ENCODE data around the gene SLC6A7.
A peak's percentile ranks its signal among the peaks of the same experiment; 100 is the strongest.

Gene SLC6A7

DNA sequence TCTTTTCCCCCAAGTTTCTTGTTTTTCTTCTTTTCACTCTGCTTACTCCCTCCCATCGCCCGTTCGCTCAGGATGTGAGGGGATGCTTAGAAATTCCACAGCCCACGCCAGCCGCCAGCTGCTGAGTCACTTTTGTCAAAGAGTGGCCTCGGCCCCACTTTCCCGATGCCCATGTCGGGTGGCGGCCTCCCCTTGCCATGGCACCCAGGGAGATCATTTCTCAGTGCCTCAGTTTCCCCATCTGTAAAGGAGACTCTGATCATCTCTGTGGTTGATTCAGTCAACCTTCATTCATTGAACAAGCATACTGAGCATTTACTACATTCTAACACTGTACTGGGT is 33.9 kb upstream of the SLC6A7 start:
- DNase-seq, result no peak

DNA sequence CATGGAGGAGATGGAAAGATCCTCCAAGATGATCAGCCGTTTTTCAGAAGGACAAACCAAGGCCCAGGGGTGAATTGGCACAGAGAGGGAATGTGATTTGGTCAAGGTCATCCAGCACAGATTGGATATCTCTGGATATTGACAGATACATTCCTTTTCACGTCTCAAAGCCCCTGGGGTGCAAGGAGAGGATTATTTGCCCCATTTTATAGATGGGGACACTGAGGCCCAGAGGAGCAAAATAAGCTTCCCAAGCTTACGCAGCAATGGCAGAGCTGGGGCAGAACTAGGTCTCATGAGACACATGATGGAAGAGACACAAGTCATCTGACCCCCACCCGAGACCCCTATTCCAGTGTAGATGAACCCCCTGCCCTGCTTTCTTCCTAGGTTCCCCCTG is 33.3 kb upstream of the SLC6A7 start:
- no peak for DNase-seq

GRCh38 chr5:150157168-150157567 is 32.7 kb upstream of the SLC6A7 start:
- DNase-seq, result no peak

DNA sequence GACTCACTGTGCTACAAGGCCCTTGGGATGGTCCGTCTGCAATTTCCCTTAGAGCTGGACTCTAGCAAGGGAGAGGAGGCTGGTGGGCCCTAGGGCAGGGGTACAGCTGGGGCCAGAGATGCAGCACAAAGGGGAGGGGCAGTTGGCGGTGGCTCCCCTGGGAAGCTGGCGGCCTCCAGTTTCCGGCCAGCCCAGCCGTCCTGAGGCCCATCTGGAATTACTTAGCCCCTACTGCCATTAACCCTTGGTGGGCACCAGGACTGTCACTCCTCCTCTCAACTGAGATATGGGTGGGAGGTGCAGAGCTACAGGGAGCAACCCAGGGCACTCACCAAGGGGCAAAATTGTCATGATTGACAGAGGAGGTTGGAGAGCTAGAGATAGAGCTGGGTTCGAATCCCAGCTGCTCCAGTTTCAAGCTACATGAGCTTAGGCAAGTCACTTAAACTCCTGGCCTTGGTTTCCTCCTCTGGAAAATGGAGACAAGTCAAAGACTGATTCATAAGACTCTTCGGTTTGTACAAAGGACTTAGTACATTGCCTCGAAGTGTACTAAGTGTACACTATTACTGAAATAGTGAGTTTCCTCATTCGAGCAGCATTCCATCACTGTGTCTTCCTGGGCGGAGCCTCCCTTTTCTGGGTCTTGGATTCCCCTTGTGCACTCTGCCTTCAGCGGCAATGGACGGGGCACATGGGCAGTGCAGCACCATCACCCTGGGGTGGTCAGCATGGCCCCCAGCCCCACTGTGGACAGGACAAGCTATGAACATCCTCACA is 31.5 kb upstream of the SLC6A7 start:
- DNase-seq, result no peak

DNA sequence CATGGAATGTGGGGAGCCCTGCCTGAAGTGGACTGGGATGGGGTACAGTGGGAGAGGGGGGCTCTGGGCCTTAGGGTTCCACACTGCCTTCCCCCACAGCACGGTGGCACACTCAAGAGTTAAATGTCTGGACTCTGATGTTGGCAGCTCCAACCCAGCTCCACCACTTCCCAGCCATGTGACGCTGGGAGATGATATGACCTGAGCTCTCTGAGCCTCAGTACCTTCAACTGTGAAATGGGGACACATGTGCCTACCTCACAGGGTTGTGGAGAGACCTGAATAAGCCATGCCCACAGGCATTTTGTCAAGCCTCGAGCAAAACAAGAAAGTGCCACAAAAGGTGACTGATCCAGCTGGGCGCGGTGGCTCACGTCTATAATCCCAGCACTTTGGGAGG is 30.8 kb upstream of the SLC6A7 start:
- DNase-seq, result no peak

GRCh38 chr5:150159741-150160179 is 30.1 kb upstream of the SLC6A7 start:
- DNase-seq, result no peak

DNA sequence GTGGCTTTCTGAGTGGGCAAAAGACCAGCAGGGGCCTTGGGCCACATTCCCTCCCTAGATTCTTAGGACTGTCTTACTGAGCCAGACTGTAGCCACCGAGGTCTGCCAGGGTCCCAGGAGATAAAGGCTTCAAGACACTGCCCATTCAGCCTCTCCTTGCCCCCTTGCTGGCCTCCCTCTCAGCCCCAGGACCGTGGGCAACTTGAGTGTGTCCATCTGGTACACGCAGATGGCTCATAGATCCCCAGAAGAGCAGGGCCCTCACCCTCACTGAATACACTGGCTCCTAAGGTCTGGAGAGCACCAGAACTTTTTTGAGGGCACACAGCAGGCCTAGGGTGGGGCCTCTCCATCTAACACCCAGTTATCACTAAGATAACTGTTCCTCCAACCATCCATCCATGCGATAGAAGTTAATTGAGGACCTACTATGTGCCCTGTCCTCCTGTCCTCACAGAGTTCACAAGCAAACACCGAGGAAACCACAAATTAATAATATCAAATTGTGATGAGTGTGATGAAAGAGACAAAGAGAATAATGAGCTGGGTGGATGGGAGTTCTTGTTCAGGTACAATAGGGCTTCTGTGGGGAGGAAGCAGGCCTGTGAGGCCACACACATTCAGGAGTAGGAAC is 29.3 kb upstream of the SLC6A7 start:
- DNase-seq, result no peak

- DNase-seq, result peak; percentile 67
Measured at GRCh38 chr5:150161242-150162141, 28.4 kb upstream of the SLC6A7 start.

DNA sequence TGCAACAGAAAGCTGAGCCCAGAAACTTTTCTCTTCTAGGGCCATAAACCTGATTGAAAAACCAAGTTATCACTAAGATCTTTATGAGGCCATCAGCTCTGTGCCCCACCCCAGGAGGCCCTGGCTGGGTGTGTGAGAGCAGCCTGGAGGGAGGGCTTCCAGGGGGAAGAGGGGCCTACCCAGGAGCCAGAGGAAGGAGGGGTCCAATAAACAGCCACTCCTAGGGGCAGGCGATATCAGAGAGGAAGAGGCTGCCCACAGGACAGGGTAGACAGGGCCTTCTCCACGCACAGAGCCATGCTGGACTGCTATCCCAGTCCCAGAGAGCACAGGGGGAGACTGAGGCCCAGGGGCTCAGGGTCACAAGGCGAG is 27.7 kb upstream of the SLC6A7 start:
- no peak for DNase-seq

DNA sequence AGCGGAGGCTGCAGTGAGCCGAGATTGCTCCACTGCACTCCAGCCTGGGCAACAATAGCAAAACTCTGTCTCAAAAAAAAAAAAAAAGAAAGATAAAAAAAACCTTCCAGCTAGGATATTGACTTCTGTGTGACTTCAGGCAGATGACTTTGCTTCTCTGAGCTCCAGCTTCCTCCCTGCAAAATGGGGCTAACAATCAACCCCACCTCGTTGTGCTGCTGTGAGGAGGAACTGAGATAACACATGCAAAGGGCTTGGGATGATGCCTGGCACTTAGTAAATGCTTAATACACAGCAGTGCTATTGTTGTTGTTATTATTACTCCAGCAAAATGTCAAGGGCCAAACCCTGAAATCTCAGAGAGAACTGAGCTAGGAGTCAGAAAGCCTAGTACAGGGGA is 26.8 kb upstream of the SLC6A7 start:
- no peak for DNase-seq

- DNase-seq, result no peak
Measured at GRCh38 chr5:150163547-150164059, 26.3 kb upstream of the SLC6A7 start.

- no peak for DNase-seq
Measured at GRCh38 chr5:150164211-150164980, 25.5 kb upstream of the SLC6A7 start.

DNA sequence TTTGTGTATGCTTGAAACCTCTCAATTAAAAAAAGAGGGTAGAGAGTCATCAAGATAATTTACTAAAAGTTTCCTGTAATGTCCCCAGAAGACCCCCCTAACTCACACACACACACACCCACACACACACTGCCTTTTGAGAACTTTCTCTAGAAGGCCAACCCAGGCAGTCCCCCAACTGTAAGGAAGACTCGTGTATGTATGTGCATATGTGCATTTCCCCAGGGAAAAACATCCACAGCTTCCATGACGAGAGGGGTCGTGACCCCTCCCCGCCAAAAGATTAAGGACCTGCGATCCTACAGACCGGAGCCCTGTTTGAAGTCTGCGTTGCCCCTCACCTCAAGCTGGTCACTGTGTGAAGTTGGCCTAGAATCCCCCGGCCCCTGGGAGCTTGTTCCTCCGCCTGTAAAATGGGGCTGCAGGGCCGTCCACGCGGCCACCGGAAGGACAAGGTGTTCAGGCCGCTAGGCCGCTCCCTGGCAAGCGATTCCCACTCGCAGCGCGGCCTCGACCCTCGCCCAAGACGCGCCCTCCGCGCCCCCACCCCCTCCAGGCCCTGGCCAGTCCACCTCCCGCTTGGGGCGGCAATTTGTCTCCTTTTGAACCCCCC is 23.7 kb upstream of the SLC6A7 start:
- no peak for DNase-seq

DNA sequence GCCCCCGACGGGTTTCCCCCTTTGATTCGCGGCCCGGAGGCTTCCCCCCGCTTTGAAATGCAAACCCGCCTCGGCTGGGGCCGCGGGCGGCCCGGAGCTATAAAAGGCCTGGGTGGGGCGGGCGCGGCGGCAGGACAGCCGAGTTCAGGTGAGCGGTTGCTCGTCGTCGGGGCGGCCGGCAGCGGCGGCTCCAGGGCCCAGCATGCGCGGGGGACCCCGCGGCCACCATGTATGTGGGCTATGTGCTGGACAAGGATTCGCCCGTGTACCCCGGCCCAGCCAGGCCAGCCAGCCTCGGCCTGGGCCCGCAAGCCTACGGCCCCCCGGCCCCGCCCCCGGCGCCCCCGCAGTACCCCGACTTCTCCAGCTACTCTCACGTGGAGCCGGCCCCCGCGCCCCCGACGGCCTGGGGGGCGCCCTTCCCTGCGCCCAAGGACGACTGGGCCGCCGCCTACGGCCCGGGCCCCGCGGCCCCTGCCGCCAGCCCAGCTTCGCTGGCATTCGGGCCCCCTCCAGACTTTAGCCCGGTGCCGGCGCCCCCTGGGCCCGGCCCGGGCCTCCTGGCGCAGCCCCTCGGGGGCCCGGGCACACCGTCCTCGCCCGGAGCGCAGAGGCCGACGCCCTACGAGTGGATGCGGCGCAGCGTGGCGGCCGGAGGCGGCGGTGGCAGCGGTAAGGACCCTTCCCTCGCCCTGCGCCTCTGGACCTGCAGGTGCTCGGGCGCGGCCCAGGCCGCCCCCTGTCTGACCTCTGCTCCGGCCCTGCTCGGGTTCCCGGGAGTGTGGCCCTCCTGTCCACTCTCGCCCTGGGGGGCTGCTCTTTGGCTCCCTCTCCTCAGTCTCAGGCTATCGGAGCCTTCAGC is 23.0 kb upstream of the SLC6A7 start, which contains the start of gene CDX1:
CDX1 (plus strand) TSS at position 129 of the 862 bp plus-strand sequence; CDS start at position 228, 99 bp downstream.
- DNase-seq, result no peak

- DNase-seq, result no peak
Measured at GRCh38 chr5:150167512-150167850, 22.4 kb upstream of the SLC6A7 start.

DNA sequence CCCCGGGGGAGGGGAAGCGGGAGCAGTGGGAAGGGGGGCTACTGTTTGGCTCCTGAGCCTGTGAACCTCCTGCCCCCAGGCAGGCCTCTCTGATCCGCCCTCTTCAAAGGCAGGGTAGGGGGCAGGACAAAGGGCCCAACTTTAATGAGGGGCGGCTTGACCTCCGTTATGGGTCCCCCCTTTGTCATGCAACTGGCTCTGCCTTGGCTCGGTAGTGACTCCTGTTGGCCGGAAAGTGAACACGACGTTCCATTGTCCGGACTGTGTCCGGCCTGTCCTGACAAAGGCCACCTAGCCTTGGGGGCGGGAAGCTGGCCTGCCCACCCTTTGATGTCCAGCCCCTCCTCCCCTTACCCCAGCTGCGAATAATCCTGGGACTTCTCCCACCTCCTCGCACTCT is 22.0 kb upstream of the SLC6A7 start:
- no peak for DNase-seq

DNA sequence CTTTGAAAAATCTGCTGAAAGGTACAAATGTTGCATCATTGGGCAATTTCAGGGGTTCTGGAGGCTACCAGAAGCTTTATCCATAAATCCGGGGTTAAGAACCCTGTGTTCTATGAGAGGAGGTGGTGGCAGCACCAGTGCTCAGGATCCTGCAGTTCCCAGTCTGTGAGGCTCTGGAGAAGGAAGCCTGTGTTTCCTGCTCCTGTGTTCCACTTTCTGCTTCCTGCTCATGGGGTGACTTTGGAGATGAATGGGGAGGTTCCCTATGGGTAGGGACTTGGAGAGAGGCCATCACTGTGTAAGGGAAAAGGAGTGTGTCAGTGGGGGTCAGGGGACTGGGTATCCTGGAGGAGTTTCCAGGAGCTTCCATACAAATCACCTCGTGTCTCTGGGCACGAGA is 21.0 kb upstream of the SLC6A7 start:
- no peak for DNase-seq

DNA sequence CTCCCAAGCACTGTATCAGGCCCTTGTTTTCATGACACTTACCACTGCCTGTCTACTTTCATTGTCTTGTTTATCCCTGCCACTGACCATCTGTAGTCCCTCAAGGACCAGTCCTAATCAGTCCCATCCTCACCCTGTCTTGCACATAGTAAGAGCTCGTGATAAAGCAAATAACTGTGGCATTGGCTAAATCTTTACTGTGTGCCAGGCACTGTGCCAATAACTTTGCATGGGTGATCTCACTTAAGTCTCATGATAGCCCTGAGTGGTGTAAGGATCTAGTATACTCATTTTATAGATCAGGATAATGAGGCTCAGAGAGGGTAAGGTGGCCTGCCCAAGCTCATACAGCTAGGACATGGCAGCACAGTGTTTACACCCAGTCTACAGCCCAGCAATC is 17.7 kb upstream of the SLC6A7 start:
- DNase-seq, result no peak

DNA sequence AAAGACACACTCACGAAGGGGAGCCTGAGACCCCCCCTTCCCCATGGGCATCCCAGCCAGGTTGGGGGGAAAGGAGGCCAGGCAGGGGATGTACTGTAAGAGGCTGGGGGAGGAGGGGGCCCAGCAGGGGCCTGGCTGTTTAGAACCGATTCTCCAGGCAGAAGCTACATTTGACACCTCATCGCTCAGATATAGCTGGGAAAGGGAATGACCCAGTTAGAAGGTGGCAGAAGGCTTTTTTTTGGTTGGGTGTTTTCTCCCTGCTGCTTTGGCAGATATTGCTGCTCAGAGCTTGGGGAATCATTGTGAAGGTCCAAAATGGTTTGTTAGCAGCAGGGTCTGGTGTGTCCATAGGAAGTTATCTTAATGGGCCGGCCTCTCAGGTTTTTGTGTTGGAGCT is 17.3 kb upstream of the SLC6A7 start:
- DNase-seq, result no peak

DNA sequence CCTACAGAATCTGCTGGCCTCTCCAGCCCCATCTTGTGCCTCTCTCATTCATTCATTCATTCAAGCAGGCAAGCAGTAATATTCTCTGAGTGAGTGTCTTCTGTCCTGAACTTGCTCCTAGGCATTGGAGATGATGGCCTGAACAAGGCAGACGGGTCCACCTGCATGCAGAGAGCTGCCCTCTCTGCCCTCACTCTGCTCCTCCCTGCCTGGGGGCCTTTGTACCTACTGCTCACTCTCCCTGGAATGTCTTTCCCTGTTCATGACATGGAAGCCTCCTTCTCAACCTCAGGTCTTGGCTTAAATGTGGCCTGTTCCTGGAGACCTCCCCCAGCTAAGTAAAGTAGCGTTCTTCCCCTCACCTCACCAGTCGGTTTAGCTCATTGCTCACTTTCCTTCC is 16.7 kb upstream of the SLC6A7 start:
- DNase-seq, result no peak

DNA sequence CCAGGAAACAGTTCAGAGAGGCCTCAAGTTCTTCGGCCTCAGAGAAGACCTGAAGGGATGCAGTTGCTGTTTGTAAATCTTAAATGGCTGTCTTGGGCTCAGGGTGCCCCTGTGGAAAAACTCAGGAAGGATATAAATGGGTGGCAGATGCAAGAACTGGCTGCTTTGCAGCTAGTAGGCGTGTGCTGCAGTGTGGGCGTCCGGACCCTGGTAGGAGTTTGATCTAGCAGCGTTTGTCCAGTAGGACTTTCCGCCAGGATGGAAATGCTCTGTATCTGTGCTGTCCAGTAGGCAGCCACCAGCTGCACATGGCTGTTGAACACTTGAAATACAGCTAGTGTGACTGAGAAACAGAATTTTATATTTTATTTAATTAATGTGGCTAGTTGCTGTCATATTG is 15.6 kb upstream of the SLC6A7 start:
- no peak for DNase-seq
